Hematopoietic multipotent progenitor cell treated with erythropoietin and hydrocortisone succinate and interleukin-3 and kit ligand, for 4 days (in vitro differentiated cells): ENCODE data around the gene CEP112.

Experiments used
- DNase-seq: peaks from one replicate; pipeline ENCODE4 v3.0.0-alpha.2; 2015

Gene CEP112

DNA sequence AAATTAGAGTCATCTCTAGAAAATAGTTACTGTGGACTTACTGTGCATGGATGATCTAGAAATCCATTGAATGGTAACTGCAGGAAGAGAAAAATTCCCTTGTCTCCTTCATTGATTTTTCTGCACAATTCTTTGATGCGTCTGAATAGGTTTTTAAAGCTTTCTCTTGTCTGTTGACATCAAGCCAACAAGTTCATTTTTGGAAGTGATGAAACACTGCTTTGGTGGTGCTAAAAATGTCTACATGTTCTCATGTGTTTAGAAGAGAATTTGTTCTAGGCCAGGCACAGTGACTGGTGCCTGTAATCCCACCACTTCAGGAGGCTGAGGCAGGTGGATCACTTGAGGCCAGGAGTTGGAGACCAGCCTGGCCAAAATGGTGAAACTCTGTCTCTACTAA lies 573.4 kb downstream of the CEP112 start:
- DNase-seq: no peak

DNA sequence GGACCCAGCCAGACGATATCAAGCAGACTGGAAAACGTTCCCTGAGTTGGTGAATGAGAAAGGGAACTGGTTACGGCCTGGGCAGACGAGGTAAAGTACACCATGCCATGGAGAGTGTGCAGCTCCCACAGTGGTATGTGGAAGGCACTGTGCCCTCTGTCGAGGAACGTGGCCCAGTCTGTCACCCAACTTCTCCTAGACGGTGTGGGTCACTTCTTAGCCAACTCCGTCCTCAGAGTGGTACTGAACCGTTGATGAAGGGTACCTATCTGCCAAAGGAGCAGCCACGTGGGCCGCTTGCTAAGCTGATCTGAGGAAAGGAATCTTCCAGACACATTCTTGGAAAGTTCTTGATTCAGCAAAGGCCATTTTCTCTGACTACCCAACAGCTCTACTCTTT lies 574.4 kb downstream of the CEP112 start:
- DNase-seq: no peak

DNA sequence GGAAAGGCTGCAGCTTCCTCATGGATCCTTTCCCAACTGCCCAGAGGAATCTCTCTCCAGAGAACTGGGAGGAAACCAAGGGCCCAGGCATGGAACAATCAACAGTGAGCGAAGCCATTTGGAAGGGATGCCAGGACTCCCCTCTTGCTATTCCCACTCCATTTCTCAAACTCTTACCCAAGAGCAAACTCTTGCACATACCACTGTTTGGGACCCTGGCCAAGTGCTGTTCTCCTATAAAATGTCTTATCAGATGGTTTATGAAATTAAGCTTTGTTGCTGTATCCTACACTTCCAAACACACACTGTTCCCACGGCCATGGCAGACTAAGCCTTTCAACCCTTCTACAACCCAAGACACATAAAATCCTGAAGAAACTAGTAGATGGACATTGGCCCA lies 582.2 kb downstream of the CEP112 start:
- DNase-seq: no peak

DNA sequence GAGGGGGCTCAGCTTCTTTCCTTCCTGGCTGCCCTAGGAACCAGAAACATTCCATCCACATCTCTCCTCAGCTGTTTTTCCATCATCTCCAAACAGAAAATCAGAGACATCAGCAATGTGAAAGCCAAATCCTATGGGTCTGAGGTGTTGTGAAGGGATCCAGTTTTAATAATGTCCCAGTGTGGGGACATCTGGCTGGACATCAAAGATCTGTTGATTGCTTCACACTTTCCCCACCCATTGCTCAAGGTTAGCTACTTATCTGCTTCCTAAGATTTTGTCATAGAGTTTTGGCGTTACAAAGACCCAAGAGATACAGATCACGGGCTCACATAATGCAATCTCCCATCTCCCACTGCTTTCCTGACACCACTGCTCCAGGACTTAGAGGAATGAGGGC lies 582.6 kb downstream of the CEP112 start:
- DNase-seq: peak; percentile 15

DNA sequence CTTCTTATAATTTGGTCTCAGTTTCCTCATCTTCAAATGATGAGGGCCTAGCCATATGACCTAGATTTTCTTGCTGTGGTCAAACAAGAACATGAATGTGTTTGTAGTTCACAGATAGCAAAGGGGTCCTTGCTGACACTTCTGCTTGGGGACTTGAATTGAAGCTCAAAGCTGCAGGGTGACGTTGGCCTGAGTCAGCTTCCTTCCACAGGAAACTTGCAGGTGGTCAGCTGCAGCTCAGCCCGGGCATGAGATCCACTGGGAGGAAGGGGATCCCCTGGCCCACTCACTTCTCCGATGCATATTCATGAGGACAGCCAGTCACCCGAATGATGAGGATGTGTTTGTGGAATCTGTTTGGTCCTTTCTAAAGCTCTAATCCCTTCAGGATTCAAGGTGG lies 587.9 kb downstream of the CEP112 start:
- DNase-seq: no peak

DNA sequence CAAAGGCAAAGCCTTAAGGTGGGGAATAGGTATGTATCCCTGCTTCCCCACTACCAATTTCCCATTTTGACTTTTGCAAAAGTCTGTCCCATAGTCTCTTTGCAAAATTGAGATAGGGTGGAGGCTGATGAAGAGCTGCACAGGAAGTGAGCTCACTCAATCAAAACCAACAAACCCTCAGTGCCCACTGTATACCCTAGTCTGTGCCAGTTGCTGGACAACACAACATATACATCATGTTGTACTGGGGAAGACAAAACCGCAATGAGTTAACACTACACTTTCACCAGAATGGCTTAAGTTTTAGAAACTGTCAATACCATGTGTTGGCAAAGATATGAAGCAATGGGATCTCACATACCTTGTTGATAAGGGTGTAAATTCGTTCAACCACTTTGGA lies 590.1 kb downstream of the CEP112 start:
- DNase-seq: no peak

DNA sequence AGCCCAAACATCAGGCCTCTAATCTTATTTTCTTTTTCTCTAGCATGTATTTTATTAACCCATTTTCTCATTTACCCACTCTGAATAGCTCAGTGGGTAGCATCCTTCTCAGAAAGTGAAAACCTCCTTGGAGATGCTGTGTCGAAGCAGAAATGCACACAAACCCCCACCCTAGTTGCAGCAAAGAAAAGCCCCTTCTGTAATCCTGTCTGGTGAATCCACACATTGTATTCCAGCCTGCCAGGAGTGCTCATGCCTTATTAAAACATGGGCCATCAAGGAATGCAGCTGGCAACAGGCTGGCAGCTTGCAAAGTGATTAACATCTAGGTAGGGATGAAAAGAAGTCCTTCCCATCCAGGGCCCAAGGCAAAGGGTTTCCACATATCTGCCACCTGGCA lies 590.8 kb downstream of the CEP112 start:
- no peak for DNase-seq

DNA sequence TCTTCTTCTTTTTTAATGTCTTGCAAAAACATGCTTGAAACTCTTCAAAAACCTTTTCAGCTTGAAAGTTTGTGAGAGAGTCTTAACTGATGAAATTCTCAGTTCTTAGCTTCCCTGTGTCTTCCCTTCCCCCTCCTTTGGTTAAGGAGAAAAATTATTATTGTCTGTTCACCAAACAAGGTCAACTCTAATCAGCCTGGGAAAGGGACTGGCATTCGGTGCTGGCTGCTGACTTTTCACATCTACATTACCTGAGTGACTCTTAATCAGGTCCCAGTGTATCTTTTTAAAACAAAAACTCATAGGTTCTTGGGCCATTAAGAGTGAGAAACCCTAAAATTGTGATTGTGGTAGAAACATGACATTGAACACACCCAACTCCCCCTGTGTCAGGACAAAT lies 591.4 kb downstream of the CEP112 start:
- no peak for DNase-seq

DNA sequence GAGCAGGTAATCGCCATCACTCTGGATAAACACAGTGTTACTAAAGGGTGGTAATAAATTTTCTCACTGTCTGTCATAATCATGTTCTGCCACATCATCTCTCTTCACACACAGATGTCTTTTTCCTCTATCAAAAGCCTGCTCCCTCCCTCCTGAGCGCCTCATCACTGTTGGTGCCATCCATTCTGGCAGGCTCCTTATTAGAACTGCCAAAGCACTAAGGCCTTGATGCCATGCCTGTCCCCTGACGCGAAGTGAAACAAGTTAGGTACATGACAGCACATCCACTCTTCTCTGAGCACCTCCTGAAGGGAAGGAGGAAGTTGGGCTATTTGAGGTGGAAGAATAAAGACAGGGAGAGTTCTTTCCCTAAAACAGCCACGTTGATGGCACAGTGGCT lies 592.3 kb downstream of the CEP112 start:
- DNase-seq: no peak

DNA sequence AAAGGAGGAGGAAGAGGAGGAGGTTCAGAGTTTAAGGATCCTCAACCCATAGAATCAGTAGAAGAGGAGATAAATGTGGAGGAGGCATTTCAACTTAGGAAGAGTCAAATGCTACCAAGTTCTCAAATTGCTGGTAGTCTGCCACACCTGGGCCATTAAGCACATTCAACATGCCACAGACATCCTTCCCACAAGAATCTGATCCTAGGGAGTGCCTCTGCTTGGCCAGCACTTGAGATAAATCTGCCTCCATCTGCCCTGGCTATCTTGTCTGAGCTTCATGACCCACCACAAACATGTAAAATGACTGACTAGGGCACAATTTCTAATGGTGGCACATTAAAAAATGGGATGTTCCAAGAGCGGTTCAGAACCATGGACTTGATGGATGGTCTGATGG lies 593.2 kb downstream of the CEP112 start:
- no peak for DNase-seq

DNA sequence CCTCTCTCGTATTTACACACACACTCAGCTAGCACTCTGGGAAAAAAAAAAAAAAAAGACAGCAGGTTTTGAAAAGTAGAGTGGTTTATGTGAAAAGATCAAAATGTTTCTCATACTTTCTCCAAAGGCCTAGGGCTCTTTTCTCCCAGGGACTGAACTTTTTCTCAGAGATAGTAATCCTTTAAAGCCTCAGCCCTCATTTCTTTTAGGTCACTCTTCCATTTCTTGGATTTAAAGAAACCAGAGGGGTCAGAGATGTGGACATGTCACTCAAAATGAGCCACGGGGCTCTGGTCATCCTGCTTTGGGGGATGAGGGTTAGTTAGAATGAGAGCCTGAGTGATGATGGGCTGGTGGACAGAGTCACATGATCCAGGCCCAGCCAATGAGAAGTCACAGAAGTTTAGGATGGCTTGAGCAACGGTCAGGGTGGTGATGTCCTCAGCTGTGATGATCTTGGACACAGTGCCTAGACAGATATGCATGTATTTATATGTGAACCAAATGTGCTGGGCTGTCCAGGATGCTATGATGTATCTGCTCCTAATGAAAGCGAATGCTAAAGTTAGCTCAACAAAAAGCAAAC lies 596.8 kb downstream of the CEP112 start:
- DNase-seq: no peak

DNA sequence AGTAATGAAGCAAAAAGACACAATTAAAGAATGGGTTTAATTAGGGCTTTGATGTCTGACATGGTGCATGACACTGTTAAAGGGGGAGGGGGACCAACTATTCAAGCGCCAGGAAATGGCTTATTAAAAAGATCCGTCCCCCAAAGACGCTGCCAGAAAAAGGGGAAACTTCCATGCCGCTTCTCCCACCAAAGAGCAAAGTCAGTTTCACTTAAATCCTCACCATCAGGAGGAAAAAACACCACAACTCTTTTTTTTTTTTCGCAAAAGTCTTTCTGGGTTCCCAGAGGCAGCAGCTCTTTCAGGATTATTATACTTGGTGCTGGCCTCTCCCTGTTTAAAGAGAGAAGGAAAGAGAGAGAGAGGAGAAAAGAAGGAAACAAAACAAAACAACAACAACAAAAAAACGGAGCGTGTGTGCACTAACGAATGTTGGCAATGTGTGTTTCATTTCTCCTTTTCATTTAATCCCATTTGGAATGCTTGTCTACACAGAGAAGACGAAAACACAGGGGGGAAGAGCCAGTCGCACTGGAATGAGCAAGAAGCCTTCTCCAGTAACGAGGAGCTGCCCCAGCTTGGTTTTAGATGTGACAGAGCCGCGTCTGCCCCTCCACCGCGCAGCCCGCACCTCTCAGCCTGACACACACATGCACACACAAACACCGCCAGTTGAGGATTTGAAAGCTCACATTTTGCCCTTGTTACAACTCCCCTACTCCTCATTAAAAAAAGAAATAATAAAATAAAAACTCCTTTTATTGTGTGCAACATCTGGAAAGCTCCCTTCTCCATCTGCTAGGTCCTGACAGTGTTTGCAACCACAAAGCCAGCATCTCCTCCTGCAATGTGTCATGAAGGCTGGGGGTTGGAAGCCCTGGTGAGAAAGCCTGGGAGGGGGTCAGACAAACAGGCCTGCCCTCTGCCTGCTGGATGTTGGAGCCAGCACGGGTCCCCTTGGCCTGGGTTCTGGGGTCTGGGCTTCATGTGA lies 597.8 kb downstream of the CEP112 start:
- DNase-seq: peak; percentile 8

DNA sequence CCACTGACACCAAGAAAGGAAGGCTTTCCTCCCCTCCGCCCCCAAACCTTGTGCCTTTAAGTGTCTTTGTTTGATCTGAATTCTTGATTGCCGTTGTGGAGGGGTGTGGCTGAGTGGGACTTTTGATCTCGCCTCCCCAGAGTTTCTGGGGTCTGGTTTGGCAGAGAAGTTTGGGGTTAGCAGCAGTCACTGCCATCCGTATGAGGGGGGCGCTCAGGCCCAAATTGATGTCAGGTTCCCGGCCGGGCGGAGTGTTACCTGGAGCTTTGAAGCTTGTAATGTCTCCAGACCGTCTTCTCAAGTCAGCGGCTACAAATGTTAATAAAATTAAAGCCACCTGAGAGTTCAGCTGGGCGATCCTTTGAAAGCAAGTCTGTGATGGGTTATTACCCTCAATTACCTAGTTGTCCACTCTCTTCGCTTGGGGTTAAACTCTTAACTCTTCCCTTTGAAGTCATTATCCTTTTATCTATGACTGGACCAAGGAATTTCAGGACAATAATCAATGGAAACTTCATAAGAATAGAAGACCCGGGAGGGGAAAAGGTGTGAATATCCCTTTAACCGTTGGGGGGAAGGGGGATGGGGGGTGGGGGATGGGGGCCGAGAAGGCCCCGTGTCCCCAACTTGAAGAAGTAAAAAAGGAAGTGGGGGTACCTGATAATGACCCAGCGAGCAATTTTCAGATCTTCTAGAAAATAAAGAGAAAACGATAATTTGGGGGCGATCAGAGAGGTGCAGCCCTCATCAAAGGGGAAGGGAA lies 598.7 kb downstream of the CEP112 start:
- no peak for DNase-seq

DNA sequence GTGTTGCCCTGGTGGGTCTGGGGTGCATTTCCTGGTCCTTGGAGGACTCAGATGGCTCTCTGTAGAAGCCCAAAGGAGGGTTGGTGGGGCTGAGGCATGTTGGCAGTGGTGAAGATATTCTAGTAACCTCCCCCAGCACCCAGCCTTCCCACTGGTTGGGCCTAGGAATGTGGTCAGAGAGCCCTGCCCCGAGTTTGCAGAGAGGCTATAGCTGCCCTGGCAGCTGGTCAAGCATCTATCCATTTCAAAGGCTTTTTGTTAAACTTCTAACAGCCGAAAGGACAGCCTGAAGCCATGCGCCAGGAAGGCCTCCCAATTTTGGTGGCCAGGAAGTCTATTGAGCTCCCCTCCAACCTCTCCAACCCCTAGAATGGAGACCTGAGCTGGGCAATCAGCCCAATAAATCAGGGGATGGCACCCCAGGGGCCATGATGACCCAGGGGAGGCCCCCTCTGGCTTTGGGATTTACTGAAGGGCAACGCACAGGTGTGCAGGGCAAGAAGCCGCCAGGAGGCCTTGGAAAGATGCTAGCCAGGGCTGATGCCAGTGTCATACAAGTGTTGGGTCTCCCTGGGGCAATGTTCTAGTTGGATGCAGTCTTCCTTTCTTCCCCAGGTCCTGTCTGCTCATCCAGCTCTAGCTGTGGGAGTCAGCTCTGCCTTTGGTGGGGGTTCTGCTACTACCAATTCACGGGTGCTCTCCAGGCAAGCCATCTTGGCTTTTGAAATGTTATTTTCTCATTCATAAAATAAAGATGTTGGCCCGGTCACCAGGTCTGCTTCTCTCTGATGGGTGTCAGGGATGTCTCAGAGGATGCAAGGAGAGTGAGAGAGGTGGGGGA lies 599.6 kb downstream of the CEP112 start:
- DNase-seq: no peak

DNA sequence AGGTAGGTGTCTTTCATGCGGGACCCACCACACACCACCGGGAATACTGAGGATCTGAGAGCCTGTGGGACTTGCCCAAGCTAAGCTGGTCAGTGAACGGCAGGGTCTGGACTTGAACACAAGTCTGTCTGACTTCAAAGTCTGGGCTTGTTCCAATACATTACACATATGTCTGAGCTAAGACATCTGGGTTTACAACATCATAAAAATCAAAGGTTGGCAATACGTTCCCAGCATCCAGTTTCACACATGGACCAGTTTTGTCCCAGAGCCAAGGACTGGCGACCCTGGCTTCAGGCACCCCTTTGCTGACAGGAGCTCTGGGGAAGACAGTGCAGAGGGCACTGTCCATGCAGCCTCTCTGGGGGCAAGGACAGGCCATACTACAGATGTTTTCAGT lies 602.6 kb downstream of the CEP112 start:
- no peak for DNase-seq

DNA sequence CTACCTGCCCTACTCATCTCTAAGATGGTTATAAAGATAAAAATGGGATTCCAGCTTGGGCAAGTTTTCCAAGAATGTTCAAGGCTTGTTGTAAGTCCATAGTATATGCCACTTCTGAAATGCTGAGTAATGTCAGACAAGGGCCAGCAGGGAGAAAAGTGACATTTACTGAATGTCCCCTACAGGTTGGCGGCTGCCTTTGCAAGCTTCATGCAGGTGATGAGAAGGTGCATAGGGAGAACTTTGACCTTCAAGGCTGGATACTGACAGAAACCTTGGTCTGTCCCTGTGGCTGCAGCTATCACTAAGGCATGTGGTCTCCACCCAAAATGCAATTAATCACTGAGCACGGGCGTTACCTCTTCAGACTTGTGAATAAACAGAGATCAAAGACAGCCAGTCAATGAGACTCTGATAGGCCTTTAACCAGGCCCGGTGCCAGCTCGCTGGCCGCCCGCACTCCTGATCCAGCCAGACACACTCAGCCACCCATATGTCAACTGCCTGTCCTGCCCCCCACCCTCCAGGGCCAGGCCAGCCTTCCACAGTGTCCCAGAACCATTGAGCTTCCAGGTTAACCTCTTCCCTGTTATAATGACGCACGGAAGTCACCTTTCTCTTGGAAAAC lies 603.6 kb downstream of the CEP112 start:
- peak; percentile 10 for DNase-seq

DNA sequence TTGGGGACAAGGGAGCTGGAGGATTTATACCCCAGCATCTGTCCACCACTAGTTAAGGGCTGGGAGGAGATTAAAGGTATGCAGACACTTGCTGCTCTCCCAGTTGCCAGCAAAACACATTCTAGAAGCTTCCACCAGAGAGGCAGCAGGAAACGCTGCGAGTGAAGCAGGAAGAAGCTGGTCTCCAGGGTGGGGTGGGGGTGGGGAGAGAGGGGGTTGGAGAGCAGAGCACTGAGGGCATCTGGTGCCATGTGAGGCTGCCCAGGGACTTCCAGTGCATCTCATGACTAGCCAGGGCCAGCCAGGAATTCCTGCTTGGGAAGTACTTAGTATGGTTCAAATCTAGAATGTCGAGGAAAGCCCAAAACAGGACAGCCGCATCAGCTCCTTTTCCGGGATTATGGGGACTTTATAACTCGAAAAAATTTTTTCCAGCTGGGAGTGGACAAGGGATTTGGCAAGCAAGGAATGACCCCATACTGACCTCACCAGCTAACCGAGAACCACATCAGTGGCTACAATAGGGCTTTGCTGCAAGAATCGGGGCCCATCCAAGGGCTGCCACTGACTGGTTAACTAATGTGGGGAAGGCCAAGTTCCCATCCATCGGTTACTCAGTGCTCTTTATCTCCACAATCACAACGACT lies 604.3 kb downstream of the CEP112 start:
- DNase-seq: no peak

DNA sequence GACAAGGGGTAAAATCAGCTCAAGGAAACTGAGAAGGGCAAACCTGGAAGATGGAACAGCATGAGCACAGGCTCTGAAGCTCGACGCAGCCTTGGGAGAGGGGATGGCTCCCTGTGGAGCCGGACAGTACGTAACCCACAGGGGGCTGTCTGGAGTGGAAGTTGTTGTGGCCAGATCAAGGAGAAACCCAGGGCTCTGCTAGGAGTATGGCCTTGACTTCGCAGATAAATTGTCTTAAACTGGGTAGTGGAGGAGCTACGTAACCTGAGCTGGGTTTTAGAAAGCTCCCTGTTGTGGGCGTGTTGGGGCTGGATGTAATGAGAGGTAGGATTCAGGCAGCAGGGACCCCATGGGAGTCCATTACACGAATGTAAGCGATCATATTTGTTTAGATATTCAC lies 605.0 kb downstream of the CEP112 start:
- DNase-seq: no peak
